SK-N-SH (cell line): ENCODE measurements around the gene GALNS. TPM values are rescaled to one million over a fixed set of nuclear protein-coding genes. Genes with fewer than 3 reads are reported as not detected.

Experiments
- CTCF ChIA-PET: fragments of 300-600, 350-600 bp; formaldehyde crosslinking; extraction: SDS; loops from one replicate; lab custom pipeline; 2021; lab: Yijun Ruan, JAX
- POLR2A ChIA-PET: fragments of 350-600 bp; sonication (Branson Sonifier 250); formaldehyde crosslinking; extraction: SDS; loops from one replicate; lab custom pipeline; 2020; ENCODE audit warnings: antibody characterized with exemption, inconsistent platforms; lab: Yijun Ruan, JAX
- DNase-seq: peaks from one replicate; pipeline ENCODE4 v3.0.0; 2012
- H2AFZ ChIP-seq: fragments of 200-600 bp; sonication (generic); 2 replicates; pipeline ENCODE4 v1.8.1; 2016; ENCODE audit warnings: antibody characterized with exemption, mild to moderate bottlenecking, low read depth
- H3F3A ChIP-seq: fragments of 200-600 bp; sonication (generic); replicated peaks from 2 replicates; pipeline ENCODE3; 2016; ENCODE audit warnings: antibody characterized with exemption, mild to moderate bottlenecking; ENCODE audit not compliant: insufficient read depth
- H3K27ac ChIP-seq, 2 experiments: fragments of 200-500 bp in 1 of 2; fragments of 200-600 bp in 1 of 2; sonication (Bioruptor generic) in 1 of 2; sonication (generic), shearing (Covaris generic) in 1 of 2; 2 replicates each; pipeline versions ENCODE4 v1.5.1 to v1.6.1; 2014 to 2016; ENCODE audit warnings: low read depth in 2 of 2, inconsistent platforms in 1 of 2, low read length in 1 of 2, mild to moderate bottlenecking in 1 of 2, mixed read lengths in 1 of 2
- H3K27me3 ChIP-seq: fragments of 200-600 bp; sonication (generic), shearing (Covaris generic); 2 replicates; pipeline ENCODE4 v1.6.1; 2016; ENCODE audit warnings: mixed run types; ENCODE audit not compliant: insufficient read depth
- H3K36me3 ChIP-seq, 2 experiments: fragments of 200-500 bp in 1 of 2; fragments of 200-600 bp in 1 of 2; sonication (Bioruptor generic) in 1 of 2; sonication (generic) in 1 of 2; replicated peaks in 1 of 2; 2 replicates each; pipeline versions ENCODE3 to v1.5.1; 2014 to 2016; ENCODE audit warnings: low read length in 1 of 2, mild to moderate bottlenecking in 1 of 2; ENCODE audit not compliant: insufficient read depth in 2 of 2, control insufficient read depth in 1 of 2
- H3K4me1 ChIP-seq, 2 experiments: fragments of 200-500 bp in 1 of 2; fragments of 200-600 bp in 1 of 2; sonication (Bioruptor generic) in 1 of 2; sonication (generic), shearing (Covaris generic) in 1 of 2; 2 replicates each; pipeline versions ENCODE4 v1.5.1 to v1.6.1; 2014 to 2016; ENCODE audit warnings: low read depth in 1 of 2, low read length in 1 of 2, mixed run types in 1 of 2; ENCODE audit not compliant: insufficient read depth in 2 of 2, control insufficient read depth in 1 of 2
- H3K4me2 ChIP-seq: fragments of 200-600 bp; sonication (generic), shearing (Covaris generic); 2 replicates; pipeline ENCODE4 v1.6.1; 2017; ENCODE audit warnings: mixed run types
- H3K4me3 ChIP-seq, 2 experiments: fragments of 200-500 bp in 1 of 2; fragments of 200-600 bp in 1 of 2; sonication (Bioruptor generic) in 1 of 2; sonication (generic), shearing (Covaris generic) in 1 of 2; 2 replicates each; pipeline versions ENCODE4 v1.5.1 to v1.8.1; 2014 to 2016; ENCODE audit warnings: low read depth in 2 of 2, inconsistent platforms in 1 of 2, low read length in 1 of 2, mild to moderate bottlenecking in 1 of 2, mixed read lengths in 1 of 2, moderate library complexity in 1 of 2
- H3K79me2 ChIP-seq: fragments of 200-600 bp; sonication (generic); 2 replicates; pipeline ENCODE4 v1.8.1; 2017; ENCODE audit warnings: mild to moderate bottlenecking; ENCODE audit not compliant: insufficient read depth
- H3K9ac ChIP-seq: fragments of 200-600 bp; sonication (generic); 2 replicates; pipeline ENCODE4 v1.6.1; 2017; ENCODE audit warnings: mixed run types
- H3K9me2 ChIP-seq: fragments of 200-600 bp; sonication (generic); 2 replicates; pipeline ENCODE4 v1.6.1; 2017; ENCODE audit warnings: mixed run types
- H3K9me3 ChIP-seq: fragments of 200-600 bp; sonication (generic); 2 replicates; pipeline ENCODE4 v1.6.1; 2017; ENCODE audit warnings: mixed run types, mild to moderate bottlenecking, moderate library complexity
- H4K20me1 ChIP-seq: fragments of 200-600 bp; sonication (generic); 2 replicates; pipeline ENCODE4 v1.6.1; 2017; ENCODE audit warnings: mild to moderate bottlenecking, mixed run types; ENCODE audit not compliant: insufficient read depth
- CHD2 ChIP-seq: fragments of 150-350 bp; IDR thresholded peaks from 2 replicates; pipeline ENCODE4 v1.6.1; 2018; ENCODE audit warnings: low read length; ENCODE audit not compliant: partially characterized antibody
- CTCF ChIP-seq: fragments of 200-600 bp; sonication (generic); IDR thresholded peaks from 2 replicates; pipeline ENCODE4 v1.6.1; 2017; ENCODE audit warnings: antibody characterized with exemption, mild to moderate bottlenecking, moderate library complexity
- ELF1 ChIP-seq: IDR thresholded peaks from 2 replicates; pipeline ENCODE4 v1.4.0; 2012
- EP300 ChIP-seq, 2 experiments: IDR thresholded peaks; 2 replicates each; pipeline versions ENCODE4 v1.4.0 to v1.6.1; 2012; ENCODE audit warnings: borderline replicate concordance in 1 of 2, low read depth in 1 of 2, low read length in 1 of 2
- EZH2phosphoT487 ChIP-seq: fragments of 200-600 bp; sonication (generic); IDR thresholded peaks from 2 replicates; pipeline ENCODE4 v1.6.1; 2017; ENCODE audit warnings: low read depth, mixed run types, mild to moderate bottlenecking, antibody characterized with exemption, moderate library complexity, borderline replicate concordance
- FOSL2 ChIP-seq: IDR thresholded peaks from 2 replicates; pipeline ENCODE4 v1.4.0; 2012; ENCODE audit warnings: low read depth, mild to moderate bottlenecking, moderate library complexity, borderline replicate concordance
- FOXJ3 ChIP-seq: sonication (generic); formaldehyde crosslinking; IDR thresholded peaks from 2 replicates; pipeline ENCODE4 v1.5.1; 2020; ENCODE audit warnings: mild to moderate bottlenecking, missing genetic modification reagents
- FOXM1 ChIP-seq: IDR thresholded peaks from 2 replicates; pipeline ENCODE4 v1.4.0; 2012; ENCODE audit warnings: low read depth, mild to moderate bottlenecking
- GABPA ChIP-seq: IDR thresholded peaks from 2 replicates; pipeline ENCODE4 v1.4.0; 2012; ENCODE audit warnings: low read depth, mild to moderate bottlenecking
- GATA2 ChIP-seq: sonication (generic); formaldehyde crosslinking; IDR thresholded peaks from 2 replicates; pipeline ENCODE4 v1.5.0; 2020; ENCODE audit warnings: mild to moderate bottlenecking, missing genetic modification reagents
- IRF3 ChIP-seq: fragments of 150-350 bp; IDR thresholded peaks from 2 replicates; pipeline ENCODE4 v1.6.1; 2016; ENCODE audit warnings: mild to moderate bottlenecking, low read depth, low read length
- JUND ChIP-seq: IDR thresholded peaks from 2 replicates; pipeline ENCODE4 v1.4.0; 2012
- MAX ChIP-seq: IDR thresholded peaks from 2 replicates; pipeline ENCODE4 v1.4.0; 2012; ENCODE audit warnings: low read depth
- MEF2A ChIP-seq: IDR thresholded peaks from 2 replicates; pipeline ENCODE4 v1.4.0; 2012; ENCODE audit warnings: low read depth, borderline replicate concordance
- NFIC ChIP-seq: IDR thresholded peaks from 2 replicates; pipeline ENCODE4 v1.4.0; 2012; ENCODE audit warnings: borderline replicate concordance
- POLR2AphosphoS5 ChIP-seq: IDR thresholded peaks from 2 replicates; pipeline ENCODE4 v1.6.1; 2012; ENCODE audit warnings: low read depth, low read length
- RAD21 ChIP-seq: IDR thresholded peaks from 2 replicates; pipeline ENCODE4 v1.6.1; 2012; ENCODE audit warnings: mild to moderate bottlenecking, low read length
- RFX5 ChIP-seq: IDR thresholded peaks from 2 replicates; pipeline ENCODE4 v1.6.1; 2012; ENCODE audit warnings: mild to moderate bottlenecking, improper control_type of control experiment, low read length
- RXRA ChIP-seq: IDR thresholded peaks from 2 replicates; pipeline ENCODE4 v1.4.0; 2012; ENCODE audit warnings: low read depth, mild to moderate bottlenecking, borderline replicate concordance
- SIN3A ChIP-seq: IDR thresholded peaks from 2 replicates; pipeline ENCODE4 v1.6.1; 2012; ENCODE audit warnings: low read depth, mild to moderate bottlenecking, low read length, moderate library complexity, borderline replicate concordance
- SMC3 ChIP-seq: IDR thresholded peaks from 2 replicates; pipeline ENCODE4 v1.6.1; 2012; ENCODE audit warnings: low read depth, low read length, improper control_type of control experiment
- TAF1 ChIP-seq: IDR thresholded peaks from 2 replicates; pipeline ENCODE4 v1.6.1; 2012; ENCODE audit warnings: low read depth, mild to moderate bottlenecking, low read length, moderate library complexity, borderline replicate concordance
- TCF12 ChIP-seq: IDR thresholded peaks from 2 replicates; pipeline ENCODE4 v1.4.0; 2012
- TEAD4 ChIP-seq: IDR thresholded peaks from 2 replicates; pipeline ENCODE4 v1.4.0; 2012; ENCODE audit warnings: mild to moderate bottlenecking, borderline replicate concordance; ENCODE audit not compliant: insufficient read depth
- USF1 ChIP-seq: IDR thresholded peaks from 2 replicates; pipeline ENCODE4 v1.4.0; 2012; ENCODE audit warnings: low read depth, borderline replicate concordance
- YY1 ChIP-seq: IDR thresholded peaks from 2 replicates; pipeline ENCODE4 v1.4.0; 2012; ENCODE audit warnings: low read depth, mild to moderate bottlenecking
- ZBTB33 ChIP-seq: IDR thresholded peaks from 2 replicates; pipeline ENCODE4 v1.4.0; 2012; ENCODE audit warnings: low read depth, borderline replicate concordance
- WGBS: methylation state at CpG from one replicate; pipeline ENCODE4 v1.1.6; 2017; ENCODE audit warnings: low lambda C conversion rate; 5-methylcytosine and 5-hydroxymethylcytosine counted together
- polyA plus RNA-seq, 3 experiments: library from polyadenylated mRNA; depleted of rRNA; stranded (reverse); fragments of >200 nt; gene quantifications; 2 replicates each; pipeline ENCODE4 v1.2.3, GENCODE V29; 2012

Gene GALNS
- polyA plus RNA-seq, 1 of the 3 experiments (the other 2 are of a cell fraction): 16.5 TPM

GRCh38 chr16:88785106-88785924 is 71.4 kb downstream of the GALNS start, which contains the start of gene PIEZO1:
PIEZO1 (minus strand) TSS chr16:88785220; CDS start chr16:88784964, 256 bp downstream.
- 3% methylated on average over 13 of the region's 110 CpGs for WGBS
- peaks cover 20% of the 10 kb centered on the region for H3F3A ChIP-seq
- no peaks in the 10 kb centered on the region for H3K36me3 ChIP-seq
- H2AFZ ChIP-seq: peak within 1 kb of the TSS; percentile 82
- no peaks in the 10 kb centered on the region for H3K9me3 ChIP-seq
- peak within 1 kb of the TSS; percentile 43 to 84; a peak in 3 of 4 replicates for H3K27ac ChIP-seq
- H3K4me2 ChIP-seq: peak within 1 kb of the TSS; percentile 91
- ChIA-PET CTCF (interaction anchor here (0.6 to 4.1 kb wide), 6 partner anchors 14 to 41 kb away, joined by 3 to 31 read pairs (median 6); no protein-coding TSS in a partner anchor), POLR2A (no interaction called here)
- H3K4me1 ChIP-seq: peaks cover 0 to 36% of the 10 kb centered on the region in 2 experiments; a peak in 3 of 4 replicates
- peak within 1 kb of the TSS; percentile 58 to 76 for H3K4me3 ChIP-seq
- DNase-seq: peak; percentile 86
- peak within 1 kb of the TSS; percentile 81 for H3K9ac ChIP-seq
- peaks cover 36% of the 10 kb centered on the region for H4K20me1 ChIP-seq
- no peaks in the 10 kb centered on the region for H3K9me2 ChIP-seq
- no peaks in the 10 kb centered on the region for H3K27me3 ChIP-seq
- H3K79me2 ChIP-seq: peaks cover 50% of the 10 kb centered on the region
- TF ChIP-seq TCF12 (no peak), MAX (peak; percentile 64; the same call in 1 of the 2 replicates), TEAD4 (no peak), GATA2 (CRISPR knock-in tag) (no peak), RFX5 (no peak), IRF3 (no peak), POLR2AphosphoS5 (peak; percentile 41; the same call in 1 of the 2 replicates), SMC3 (peak; percentile 70), EP300 (IDR thresholded peaks at IDR 0.05; ENCODE audit: borderline replicate concordance in 1 of 2, low read depth in 1 of 2, low read length in 1 of 2) (no peak), SIN3A (no peak; the same call in 1 of the 2 replicates), FOXJ3 (CRISPR knock-in tag) (no peak), RAD21 (peak; percentile 74), ZBTB33 (0 out of 2 replicates have a peak, but pooled peaks have one; percentile 25), NFIC (no peak), YY1 (no peak), TAF1 (0 out of 2 replicates have a peak, but pooled peaks have one; percentile 7), RXRA (no peak), ELF1 (no peak), GABPA (no peak), FOXM1 (no peak), CTCF (peak; percentile 69), CHD2 (no peak), MEF2A (no peak), EZH2phosphoT487 (no peak), USF1 (no peak), JUND (no peak), FOSL2 (no peak)
